Esophagus squamous epithelium (tissue), 5 donors: ENCODE results near the gene CUTA. TPM values are rescaled to one million over a fixed set of nuclear protein-coding genes. Genes with fewer than 3 reads are reported as not detected.
A peak's percentile ranks its signal among the peaks of the same experiment; 100 is the strongest.
"Not testable (repeated sequence)": the region's sequence is repeated elsewhere in the genome, so short reads cannot be mapped to it uniquely, and the experiment has no call there.

ENCODE experiments used
- DNase-seq: peaks from one replicate; lab custom pipeline; 2025; lab: John Stamatoyannopoulos, UW
- H3K27ac ChIP-seq, 4 donors: fragments of 200-600 bp; sonication (generic); one replicate each; pipeline ENCODE4 v1.5.1; 2016 to 2019; ENCODE audit warnings: mild to moderate bottlenecking in 1 of 4
- H3K27me3 ChIP-seq, 4 donors: fragments of 200-600 bp; sonication (generic); 1 replicate in 3 of 4; 2 replicates in 1 of 4; pipeline versions ENCODE4 v1.5.1 to v1.6.0; 2017 to 2021; ENCODE audit warnings: antibody characterized with exemption in 1 of 4
- H3K36me3 ChIP-seq, 3 donors: fragments of 200-600 bp; sonication (generic); one replicate each; pipeline ENCODE4 v1.5.1; 2016 to 2019
- H3K4me1 ChIP-seq, 3 donors: fragments of 200-600 bp; sonication (generic); one replicate each; pipeline ENCODE4 v1.5.1; 2017 to 2019
- H3K4me3 ChIP-seq, 4 donors: fragments of 200-600 bp; sonication (generic); 1 replicate in 3 of 4; 2 replicates in 1 of 4; pipeline ENCODE4 v1.5.1; 2016 to 2019; ENCODE audit warnings: mild to moderate bottlenecking in 2 of 4, moderate library complexity in 1 of 4
- H3K9me3 ChIP-seq, 3 donors: fragments of 200-600 bp; sonication (generic); one replicate each; pipeline ENCODE4 v1.5.1; 2016 to 2019
- POLR2A ChIP-seq, 4 donors: fragments of 450-650 bp; IDR thresholded peaks; one replicate each; pipeline ENCODE4 v1.6.1; 2017; ENCODE audit warnings: antibody characterized with exemption in 4 of 4, mild to moderate bottlenecking in 4 of 4, moderate library complexity in 3 of 4
- WGBS, 2 donors: methylation state at CpG; one replicate each; pipeline ENCODE4 v1.1.5; 2018; 5-methylcytosine and 5-hydroxymethylcytosine counted together
- intact Hi-C: fragments of 100-400 bp; cut with DNase I; formaldehyde crosslinking; loops from one replicate; pipeline ENCODE4 v1.15.0; 2022
- total RNA-seq, 4 donors: library from RNA; depleted of rRNA; stranded (reverse); fragments of >200 nt; gene quantifications; one replicate each; pipeline ENCODE4 v1.1.0, GENCODE V29; 2016
- TF ChIP-seq, protein P1 (sequence below), 6 experiments: fragments of 450-650 bp in 4 of 6; fragments of 200-600 bp in 2 of 6; sonication (generic) in 2 of 6; IDR thresholded peaks; one replicate each; pipeline ENCODE4 v1.5.1; 2016 to 2019; ENCODE audit warnings: antibody characterized with exemption in 6 of 6, mild to moderate bottlenecking in 4 of 6, moderate library complexity in 4 of 6
- donor health status: DM: yes; HTN: yes; CAD: no.

The CUTA gene
- total RNA-seq, 4 donors from 2014 or later = 46.0 to 93.1 (median 69.4) TPM

DNA sequence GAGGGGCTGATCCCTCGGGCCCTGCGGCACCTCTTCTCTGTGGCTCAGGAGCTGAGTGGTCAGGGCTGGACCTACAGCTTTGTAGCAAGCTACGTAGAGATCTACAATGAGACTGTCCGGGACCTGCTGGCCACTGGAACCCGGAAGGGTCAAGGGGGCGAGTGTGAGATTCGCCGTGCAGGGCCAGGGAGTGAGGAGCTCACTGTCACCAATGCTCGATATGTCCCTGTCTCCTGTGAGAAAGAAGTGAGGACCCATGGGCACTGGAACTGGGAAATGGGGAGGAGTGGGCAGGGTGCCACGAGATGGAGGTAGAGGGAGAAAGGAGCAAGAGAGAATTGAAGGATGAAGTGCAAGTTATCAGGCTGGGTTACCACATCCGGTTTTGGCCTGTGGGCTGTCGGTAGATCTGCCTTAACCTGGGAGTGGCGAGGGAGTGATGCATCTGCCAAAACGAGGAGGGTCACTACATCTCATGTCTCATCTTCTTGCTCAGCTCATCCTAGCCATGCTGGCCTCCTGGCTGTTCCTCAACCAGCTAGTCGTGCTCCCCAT lies 12.4 kb downstream of the CUTA start:
- Histone ChIP-seq H3K4me3 (no peak overlapping the region), H3K4me1 (peaks cover 0 to 7% (median 0%) of the 10 kb centered on the region in 3 donors), H3K27me3 (no peaks in the 10 kb centered on the region), H3K27ac (no peak overlapping the region), H3K36me3 (peaks cover 0 to 30% (median 0%) of the 10 kb centered on the region in 3 donors), H3K9me3 (no peaks in the 10 kb centered on the region)
- 85 to 90% methylated on average over 10 to 13 of the region's 15 CpGs for WGBS, 2 donors
- DNase-seq = no peak
- TF ChIP-seq POLR2A (IDR thresholded peaks at IDR 0.05) = no peak
- TF ChIP-seq, protein P1, sequence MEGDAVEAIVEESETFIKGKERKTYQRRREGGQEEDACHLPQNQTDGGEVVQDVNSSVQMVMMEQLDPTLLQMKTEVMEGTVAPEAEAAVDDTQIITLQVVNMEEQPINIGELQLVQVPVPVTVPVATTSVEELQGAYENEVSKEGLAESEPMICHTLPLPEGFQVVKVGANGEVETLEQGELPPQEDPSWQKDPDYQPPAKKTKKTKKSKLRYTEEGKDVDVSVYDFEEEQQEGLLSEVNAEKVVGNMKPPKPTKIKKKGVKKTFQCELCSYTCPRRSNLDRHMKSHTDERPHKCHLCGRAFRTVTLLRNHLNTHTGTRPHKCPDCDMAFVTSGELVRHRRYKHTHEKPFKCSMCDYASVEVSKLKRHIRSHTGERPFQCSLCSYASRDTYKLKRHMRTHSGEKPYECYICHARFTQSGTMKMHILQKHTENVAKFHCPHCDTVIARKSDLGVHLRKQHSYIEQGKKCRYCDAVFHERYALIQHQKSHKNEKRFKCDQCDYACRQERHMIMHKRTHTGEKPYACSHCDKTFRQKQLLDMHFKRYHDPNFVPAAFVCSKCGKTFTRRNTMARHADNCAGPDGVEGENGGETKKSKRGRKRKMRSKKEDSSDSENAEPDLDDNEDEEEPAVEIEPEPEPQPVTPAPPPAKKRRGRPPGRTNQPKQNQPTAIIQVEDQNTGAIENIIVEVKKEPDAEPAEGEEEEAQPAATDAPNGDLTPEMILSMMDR (IDR thresholded peaks at IDR 0.05) = no peak
- intact Hi-C loops = no loop called here

DNA sequence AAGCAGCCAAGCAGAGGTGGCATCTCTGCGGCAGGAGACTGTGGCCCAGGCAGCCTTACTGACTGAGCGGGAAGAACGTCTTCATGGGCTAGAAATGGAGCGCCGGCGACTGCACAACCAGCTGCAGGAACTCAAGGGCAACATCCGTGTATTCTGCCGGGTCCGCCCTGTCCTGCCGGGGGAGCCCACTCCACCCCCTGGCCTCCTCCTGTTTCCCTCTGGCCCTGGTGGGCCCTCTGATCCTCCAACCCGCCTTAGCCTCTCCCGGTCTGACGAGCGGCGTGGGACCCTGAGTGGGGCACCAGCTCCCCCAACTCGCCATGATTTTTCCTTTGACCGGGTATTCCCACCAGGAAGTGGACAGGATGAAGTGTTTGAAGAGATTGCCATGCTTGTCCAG lies 13.0 kb downstream of the CUTA start:
- TF ChIP-seq, protein P1 (IDR thresholded peaks at IDR 0.05) = no peak
- TF ChIP-seq POLR2A (IDR thresholded peaks at IDR 0.05) = no peak
- no peak for DNase-seq
- no peaks in the 10 kb centered on the region for H3K9me3 ChIP-seq
- intact Hi-C loops = no loop called here
- no peak overlapping the region for H3K27ac ChIP-seq
- H3K27me3 ChIP-seq = no peaks in the 10 kb centered on the region
- peaks cover 0 to 30% (median 0%) of the 10 kb centered on the region in 3 donors for H3K36me3 ChIP-seq
- H3K4me3 ChIP-seq = no peak overlapping the region
- peaks cover 0 to 6% (median 0%) of the 10 kb centered on the region in 3 donors for H3K4me1 ChIP-seq
- WGBS, 2 donors = 90% methylated on average over 2 of the region's 17 CpGs; no CpG with 5 or more reads in 1 of the 2 donors

DNA sequence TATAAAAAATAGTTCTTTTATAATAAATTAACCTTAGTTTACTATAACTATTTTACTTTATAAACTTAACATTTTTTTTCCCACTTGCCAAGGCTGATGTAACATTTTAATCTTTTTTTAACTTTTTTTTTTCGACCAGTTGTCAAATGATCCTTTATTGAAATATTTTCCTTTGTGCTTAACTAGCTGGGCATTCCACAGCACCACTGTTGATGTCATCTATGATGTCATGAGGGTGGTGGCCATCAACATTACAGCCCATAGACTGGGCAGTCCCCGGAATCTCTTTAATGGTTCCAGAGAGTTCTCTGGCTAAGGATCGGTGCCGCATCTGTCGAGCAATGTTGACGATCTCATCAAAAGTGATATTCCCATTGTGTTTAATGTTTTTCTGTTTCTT lies 18.0 kb downstream of the CUTA start:
- WGBS, 2 donors = 95 to 100% methylated on average over 6 of the region's 6 CpGs
- H3K27me3 ChIP-seq, H3K9me3 ChIP-seq, H3K4me1 ChIP-seq, H3K27ac ChIP-seq, intact Hi-C loops, H3K4me3 ChIP-seq, DNase-seq: not testable (repeated sequence)
- H3K36me3 ChIP-seq = peaks cover 0 to 21% (median 0%) of the 10 kb centered on the region in 3 donors

DNA sequence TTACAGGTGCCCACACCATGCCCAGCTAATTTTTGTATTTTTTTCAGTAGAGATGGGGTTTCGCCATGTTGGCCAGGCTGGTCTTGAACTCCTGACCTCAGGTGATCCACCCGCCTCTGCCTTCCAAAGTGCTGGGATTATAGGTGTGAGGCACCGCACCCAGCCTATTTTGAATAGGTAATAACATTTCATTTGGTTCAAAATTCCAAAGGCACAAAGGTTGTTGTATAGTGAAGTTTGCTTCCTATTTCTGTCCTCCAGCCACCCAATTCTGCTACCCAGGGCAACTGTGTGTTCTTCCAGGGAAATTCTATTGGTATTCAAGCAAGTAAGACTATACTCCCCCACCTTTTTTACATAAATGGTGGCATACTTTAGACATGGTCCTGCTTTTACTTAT lies 19.3 kb downstream of the CUTA start:
- peaks cover 0 to 10% (median 0%) of the 10 kb centered on the region in 3 donors for H3K36me3 ChIP-seq
- H3K4me1 ChIP-seq, H3K9me3 ChIP-seq, DNase-seq, H3K27ac ChIP-seq, intact Hi-C loops, H3K4me3 ChIP-seq, H3K27me3 ChIP-seq: not testable (repeated sequence)
- WGBS, 2 donors = 89 to 100% methylated on average over 3 of the region's 3 CpGs

DNA sequence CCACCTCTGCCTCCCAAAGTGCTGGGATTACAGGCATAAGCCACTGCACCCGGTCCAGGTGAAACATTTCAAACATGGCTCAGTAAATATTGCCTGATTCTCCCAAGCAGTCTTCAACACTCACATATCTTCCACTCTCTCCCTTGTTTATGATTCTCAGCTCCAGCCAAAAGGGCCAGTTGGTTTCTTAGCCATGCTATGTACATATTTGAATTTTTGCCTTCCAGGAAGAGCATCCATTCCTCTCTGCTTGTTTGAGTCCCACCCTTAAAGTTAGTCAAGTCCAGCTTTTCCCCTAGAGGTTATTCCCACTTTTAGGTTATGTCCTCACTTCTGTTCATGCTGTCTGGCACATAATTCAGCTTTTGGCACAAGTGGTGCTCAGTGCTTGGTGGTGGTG lies 20.4 kb downstream of the CUTA start:
- Histone ChIP-seq H3K36me3 (peaks cover 0 to 5% (median 0%) of the 10 kb centered on the region in 3 donors), H3K4me1 (peaks cover 0 to 14% (median 0%) of the 10 kb centered on the region in 3 donors), H3K27ac (no peak overlapping the region), H3K4me3 (no peak overlapping the region), H3K9me3 (no peaks in the 10 kb centered on the region), H3K27me3 (no peaks in the 10 kb centered on the region)
- intact Hi-C loops = no loop called here
- WGBS, 2 donors = 70 to 100% methylated on average over 1 of the region's 1 CpG
- DNase-seq = no peak
- TF ChIP-seq POLR2A (IDR thresholded peaks at IDR 0.05) = no peak
- TF ChIP-seq, protein P1 (IDR thresholded peaks at IDR 0.05) = no peak

DNA sequence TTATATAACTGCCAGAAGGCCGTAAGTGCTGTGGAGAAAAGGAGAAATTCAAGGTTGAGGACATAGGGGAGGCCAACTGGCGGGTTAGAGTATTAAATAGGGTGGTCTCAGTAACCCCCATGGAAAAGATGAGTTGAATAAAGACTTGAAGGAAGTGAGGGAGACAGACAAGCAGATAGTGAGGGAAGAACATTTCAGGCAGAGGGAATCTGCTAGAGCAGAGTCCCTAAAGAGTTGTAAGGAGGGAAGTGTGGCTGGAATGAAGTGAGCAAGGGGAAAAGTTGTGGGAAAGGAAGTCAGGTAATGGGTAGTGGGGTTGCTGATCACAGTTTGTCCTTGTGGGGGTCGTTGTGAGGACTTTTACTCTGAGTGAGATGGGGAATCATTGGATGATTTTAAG lies 24.9 kb downstream of the CUTA start:
- peak overlapping the region in 3 of 4 donors; percentile 88 to 96 (median 94) for H3K27ac ChIP-seq
- WGBS, 2 donors = 44 to 58% methylated on average over 3 of the region's 3 CpGs
- H3K27me3 ChIP-seq = no peaks in the 10 kb centered on the region
- peak overlapping the region in 1 of 4 donors; percentile 80 for H3K4me3 ChIP-seq
- no peak for DNase-seq
- H3K4me1 ChIP-seq = peaks cover 11 to 31% (median 11%) of the 10 kb centered on the region in 3 donors
- TF ChIP-seq, protein P1 (IDR thresholded peaks at IDR 0.05) = no peak
- intact Hi-C loops = no loop called here
- no peaks in the 10 kb centered on the region for H3K36me3 ChIP-seq
- no peaks in the 10 kb centered on the region for H3K9me3 ChIP-seq
